Stimulated activated CD4-positive, alpha-beta T cell treated with anti-CD3 and anti-CD28 coated beads, TNF-alpha, amount 100 ng/mL, for 48 hours (primary cell): Measurements from ENCODE around the gene TOMM20.

Source experiments
- DNase-seq, 3 donors: peaks; one replicate each; pipeline ENCODE4 v3.0.0-alpha.2; 2020; ENCODE audit warnings: low read depth in 3 of 3

The TOMM20 gene

DNA sequence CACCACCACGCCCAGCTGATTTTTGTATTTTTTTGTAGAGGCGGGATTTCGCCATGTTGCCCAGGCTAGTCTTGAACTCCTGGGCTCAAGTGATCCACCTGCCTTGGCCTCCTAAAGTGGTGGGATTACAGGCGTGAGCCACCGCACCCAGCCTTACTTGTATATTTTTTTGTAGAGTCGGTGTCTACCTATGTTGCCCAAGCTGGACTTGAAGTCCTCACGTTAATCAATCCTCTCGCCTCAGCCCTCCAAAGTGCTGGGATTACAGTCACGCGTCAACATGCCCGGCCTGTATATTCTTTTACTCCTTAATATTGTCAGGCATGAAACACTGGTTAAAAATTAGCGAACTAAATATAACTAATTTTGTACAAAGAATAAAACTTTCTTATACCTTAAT is 5.5 kb upstream of the TOMM20 start:
- DNase-seq: no peak

DNA sequence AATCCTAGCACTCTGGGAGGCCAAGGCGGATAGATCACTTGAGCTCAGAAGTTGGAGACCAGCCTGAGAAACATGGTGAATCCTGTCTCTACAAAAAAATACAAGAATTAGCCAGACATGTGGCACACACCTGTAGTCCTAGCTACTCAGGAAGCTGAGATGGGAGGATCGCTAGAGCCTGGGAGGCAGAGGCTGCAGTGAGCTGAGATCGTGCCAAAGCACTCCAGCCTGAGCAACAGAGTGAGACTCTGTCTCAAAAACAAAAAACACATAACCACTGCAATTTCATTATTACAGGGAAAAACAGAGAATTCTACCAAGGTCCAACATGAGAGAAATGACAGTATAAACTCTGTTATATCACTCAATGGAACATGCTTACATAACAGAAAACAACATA is 4.4 kb upstream of the TOMM20 start:
- DNase-seq: no peak

DNA sequence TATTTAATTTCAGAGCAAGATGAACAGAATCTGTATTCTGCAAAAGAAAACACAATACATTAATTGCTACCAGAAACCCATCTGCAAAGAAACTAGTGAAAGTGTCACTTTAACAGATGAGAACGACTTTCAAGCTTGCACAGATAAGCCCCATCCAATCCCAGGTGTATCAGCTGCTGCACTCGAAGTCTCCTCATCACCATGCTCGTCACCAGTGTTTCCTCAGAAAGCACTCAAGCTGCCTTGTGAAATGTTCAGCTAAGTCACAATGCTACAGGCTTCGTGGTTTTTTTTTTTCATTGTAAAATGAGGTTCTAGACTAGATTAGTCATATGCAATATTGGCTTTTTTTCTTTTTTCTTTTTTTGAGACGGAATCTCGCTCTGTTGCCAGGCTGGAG is 3.3 kb upstream of the TOMM20 start:
- no peak for DNase-seq

GRCh38 chr1:235130766-235131270 is 2.2 kb upstream of the TOMM20 start:
- DNase-seq: no peak

- no peak for DNase-seq
Measured at GRCh38 chr1:235129774-235130570, 1.3 kb upstream of the TOMM20 start.

- DNase-seq: no peak
Measured at GRCh38 chr1:235127732-235128455, 743 bp downstream of the TOMM20 start.

GRCh38 chr1:235127203-235127602 is 1.4 kb downstream of the TOMM20 start:
- DNase-seq: no peak

- no peak for DNase-seq
Measured at GRCh38 chr1:235124665-235125064, 4.0 kb downstream of the TOMM20 start.

DNA sequence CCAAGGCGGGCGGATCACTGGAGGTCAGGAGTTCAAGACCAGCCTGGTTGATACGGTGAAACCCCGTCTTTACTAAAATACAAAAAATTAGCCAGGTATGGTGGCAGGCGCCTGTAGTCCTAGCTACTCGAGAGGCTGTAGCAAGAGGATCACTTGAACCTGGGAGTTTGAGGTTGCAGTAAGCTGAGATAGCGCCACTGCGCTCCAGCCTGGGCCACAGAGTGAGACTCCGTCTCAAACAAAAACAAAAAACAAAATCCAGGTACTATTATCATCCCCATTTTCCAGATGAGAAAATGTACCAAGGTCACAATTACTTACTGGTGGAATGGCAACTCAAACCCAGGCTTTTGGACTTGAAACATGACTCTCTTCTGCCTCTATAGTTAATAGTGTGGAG is 4.5 kb downstream of the TOMM20 start:
- no peak for DNase-seq

DNA sequence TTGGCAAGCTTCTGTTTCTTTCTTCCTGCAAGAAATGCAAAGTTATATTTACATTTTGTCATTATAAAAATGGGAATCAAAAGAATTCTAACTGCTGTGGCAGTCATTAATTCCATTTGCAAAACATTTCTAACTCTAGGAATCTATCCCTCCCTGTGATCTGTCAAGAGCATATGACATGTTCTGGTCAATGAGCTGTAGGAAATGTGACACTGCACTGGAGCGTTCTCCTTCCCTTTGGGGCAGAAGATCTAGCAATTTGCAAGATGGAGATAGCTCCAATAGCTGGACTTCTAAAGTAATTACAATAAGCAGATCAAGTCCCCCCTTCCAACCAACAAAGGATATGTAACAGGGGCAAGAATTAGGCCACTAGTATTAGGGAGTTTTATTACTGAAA is 6.3 kb downstream of the TOMM20 start:
- no peak for DNase-seq

- no peak for DNase-seq
Measured at GRCh38 chr1:235113183-235113917, 15.3 kb downstream of the TOMM20 start.

- no peak for DNase-seq
Measured at GRCh38 chr1:235112297-235113182, 16.1 kb downstream of the TOMM20 start.

- DNase-seq: no peak
Measured at GRCh38 chr1:235111107-235111506, 17.5 kb downstream of the TOMM20 start.

DNA sequence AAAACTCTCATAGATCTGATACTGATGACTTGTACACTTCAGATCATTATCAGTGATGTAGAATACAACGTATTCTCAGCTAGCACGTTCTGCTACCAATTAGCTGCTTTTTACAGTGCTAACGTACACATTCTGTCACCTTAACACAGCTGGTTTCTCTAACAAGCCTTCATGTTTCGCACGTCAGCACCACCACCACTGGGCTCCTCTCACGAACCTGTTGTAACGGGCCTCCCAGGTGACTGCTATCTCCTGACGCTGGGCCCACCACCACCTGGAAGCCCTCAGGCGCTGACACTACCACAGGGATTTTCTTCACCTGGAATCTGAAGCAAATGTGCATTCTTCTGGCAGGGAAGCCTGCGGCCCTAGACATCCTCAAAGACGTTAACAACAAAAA is 19.8 kb downstream of the TOMM20 start:
- no peak for DNase-seq

- DNase-seq: no peak
Measured at GRCh38 chr1:235108185-235108593, 20.4 kb downstream of the TOMM20 start.

DNA sequence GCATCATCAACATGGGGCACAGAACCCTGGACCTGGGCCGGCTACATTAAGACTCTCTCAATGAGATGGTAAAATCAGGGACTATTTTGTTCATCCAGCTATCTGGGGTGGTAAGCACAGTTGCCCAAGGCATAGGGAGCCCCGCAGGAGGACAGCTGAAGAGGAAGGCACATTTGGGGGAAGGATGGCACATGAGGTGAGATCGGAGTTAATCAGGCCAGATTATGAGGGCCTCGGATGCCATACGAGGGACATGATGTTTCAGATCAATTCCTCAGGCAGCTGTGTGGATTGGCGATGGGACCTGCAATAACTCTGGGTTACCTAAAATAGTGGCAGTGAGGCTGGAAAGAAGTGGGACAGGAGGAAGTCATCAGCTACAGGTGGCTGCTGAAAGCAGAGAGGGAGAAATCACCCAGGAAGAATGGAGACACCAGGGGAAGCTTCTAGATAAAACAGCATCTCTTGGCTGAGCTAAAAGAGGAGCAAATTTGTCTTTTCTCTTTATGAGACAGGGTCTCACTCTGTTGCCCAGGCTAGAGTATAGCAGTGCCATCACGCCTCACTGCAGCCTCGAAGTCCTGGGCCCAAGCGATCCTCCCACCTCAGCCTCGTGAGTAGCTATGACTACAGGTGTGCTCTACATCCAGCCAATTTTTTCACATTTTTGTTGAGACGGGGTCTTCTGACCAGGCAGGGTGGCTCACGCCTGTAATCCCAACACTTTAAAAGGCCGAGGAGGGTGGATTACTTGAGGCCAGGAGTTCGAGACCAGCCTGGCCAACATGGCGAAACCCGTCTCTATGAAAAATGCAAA is 21.1 kb downstream of the TOMM20 start:
- no peak for DNase-seq

- DNase-seq: no peak
Measured at GRCh38 chr1:235106457-235106856, 22.2 kb downstream of the TOMM20 start.

DNA sequence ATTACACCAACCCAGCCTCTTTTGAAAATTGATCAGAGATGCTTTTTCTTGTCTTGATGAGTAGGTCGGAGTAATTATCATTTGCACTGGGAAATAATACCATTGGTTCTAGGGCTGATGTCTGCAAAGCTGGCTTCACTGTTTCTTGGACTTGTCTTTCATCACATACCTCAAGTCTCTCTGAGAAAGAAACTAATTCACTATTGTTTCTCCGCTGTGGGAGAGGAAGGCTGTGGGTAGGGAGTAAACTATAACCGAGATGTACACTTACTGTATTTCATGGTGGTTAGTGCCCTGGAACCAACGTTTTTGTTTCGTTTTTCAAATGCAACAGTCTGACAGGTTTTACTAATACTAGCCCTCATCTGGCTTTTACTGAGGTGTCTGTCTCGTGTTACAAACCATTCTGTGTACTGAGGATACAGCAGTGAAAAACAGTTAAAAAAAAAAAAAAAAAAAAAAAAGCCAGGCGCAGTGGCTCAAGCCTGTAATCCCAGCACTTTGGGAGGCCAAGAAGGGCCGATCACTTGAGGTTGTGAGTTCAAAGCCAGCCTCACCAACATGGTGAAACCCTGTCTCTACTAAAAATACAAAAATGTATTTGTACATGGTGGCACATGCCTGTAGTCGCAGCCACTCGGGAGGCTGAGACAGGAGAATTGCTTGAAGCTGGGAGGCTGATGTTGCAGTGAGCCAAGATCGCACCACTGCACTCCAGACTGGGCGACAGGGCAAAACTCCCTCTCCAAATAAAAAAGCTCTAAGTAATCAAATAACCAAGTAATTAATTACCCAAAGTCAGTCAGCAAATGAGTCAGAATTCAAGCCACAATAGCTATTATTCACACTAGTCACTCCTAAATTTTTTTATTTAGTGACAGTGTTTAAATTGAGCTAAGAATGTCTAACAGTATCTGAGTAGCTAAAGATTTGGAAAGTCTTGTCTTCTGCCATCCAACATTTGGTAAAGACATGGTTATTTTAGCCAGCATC is 23.3 kb downstream of the TOMM20 start:
- DNase-seq: no peak

- no peak for DNase-seq
Measured at GRCh38 chr1:235102993-235103411, 25.6 kb downstream of the TOMM20 start.
